ENCODE data around the gene ANKRD55. TPM values are rescaled to one million over a fixed set of nuclear protein-coding genes. Genes with fewer than 3 reads are reported as not detected.

The ANKRD55 gene
- polyA plus RNA-seq, 1 of the 3 experiments (the other 2 are of a cell fraction), result not detected

DNA sequence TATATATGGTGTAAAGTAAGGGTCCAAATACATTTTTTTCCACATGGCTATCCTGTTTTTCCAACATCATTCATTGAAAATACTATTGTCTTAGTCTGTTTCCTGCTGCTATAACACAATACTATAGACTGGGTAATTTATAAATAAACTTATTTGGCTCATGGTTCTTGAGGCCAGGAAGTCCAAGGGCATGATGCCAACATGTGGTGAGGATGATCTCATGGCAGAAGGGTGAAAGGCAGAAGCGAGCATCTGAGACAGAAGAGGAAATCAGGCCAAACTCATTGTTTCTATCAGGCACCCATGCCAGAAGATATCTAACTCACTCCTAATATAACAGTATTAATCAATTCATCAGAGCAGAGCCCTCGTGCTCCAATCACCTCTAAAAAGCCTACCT lies 42.6 kb downstream of the ANKRD55 start (continued):
- TF ChIP-seq, protein P1, sequence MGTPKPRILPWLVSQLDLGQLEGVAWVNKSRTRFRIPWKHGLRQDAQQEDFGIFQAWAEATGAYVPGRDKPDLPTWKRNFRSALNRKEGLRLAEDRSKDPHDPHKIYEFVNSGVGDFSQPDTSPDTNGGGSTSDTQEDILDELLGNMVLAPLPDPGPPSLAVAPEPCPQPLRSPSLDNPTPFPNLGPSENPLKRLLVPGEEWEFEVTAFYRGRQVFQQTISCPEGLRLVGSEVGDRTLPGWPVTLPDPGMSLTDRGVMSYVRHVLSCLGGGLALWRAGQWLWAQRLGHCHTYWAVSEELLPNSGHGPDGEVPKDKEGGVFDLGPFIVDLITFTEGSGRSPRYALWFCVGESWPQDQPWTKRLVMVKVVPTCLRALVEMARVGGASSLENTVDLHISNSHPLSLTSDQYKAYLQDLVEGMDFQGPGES (IDR thresholded peaks at IDR 0.05; ENCODE audit: low read depth, low read length), result no peak
- TF ChIP-seq TCF12 (IDR thresholded peaks at IDR 0.05), result no peak
- no peak for TF ChIP-seq YY1 (IDR thresholded peaks at IDR 0.05; ENCODE audit: low read depth)
- no peak for TF ChIP-seq JUND (IDR thresholded peaks at IDR 0.05)
- no peak for TF ChIP-seq ELF1 (IDR thresholded peaks at IDR 0.05)
- TF ChIP-seq NRF1 (IDR thresholded peaks at IDR 0.05; ENCODE audit: low read depth, low read length), result no peak
- TF ChIP-seq MEF2A (IDR thresholded peaks at IDR 0.05; ENCODE audit: borderline replicate concordance, low read depth), result no peak
- TF ChIP-seq RCOR1 (IDR thresholded peaks at IDR 0.05; ENCODE audit: low read length), result no peak
- no peak for TF ChIP-seq RAD21 (IDR thresholded peaks at IDR 0.05; ENCODE audit: low read length)
- no peak for TF ChIP-seq RFX5 (IDR thresholded peaks at IDR 0.05; ENCODE audit: low read length)
- TF ChIP-seq FOXM1 (IDR thresholded peaks at IDR 0.05; ENCODE audit: low read depth), result no peak

DNA sequence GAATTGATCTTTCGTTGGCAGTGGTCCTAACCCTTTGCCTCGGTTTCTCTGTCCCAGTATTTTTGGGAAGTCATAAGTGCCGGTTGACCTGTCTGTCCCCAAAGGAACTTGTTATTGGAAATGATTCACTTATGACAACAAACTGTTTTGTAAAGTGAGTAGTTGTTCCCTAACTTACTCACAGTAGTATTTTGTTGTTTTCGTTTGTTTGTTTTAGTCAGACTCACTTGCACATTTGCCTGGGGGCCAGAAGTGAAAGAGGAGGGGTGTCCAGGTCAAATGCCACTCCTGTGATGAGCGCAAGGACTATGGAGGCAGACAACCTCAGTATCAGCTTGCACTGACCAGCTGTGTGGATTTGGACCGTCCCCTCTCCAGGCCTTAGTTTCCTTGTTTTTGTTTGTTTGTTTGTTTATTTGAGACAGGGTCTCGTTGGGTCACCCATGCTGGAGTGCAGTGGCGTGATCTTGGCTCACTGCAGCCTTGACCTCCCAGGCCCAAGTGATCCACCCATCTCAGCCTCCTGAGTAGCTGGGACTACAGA lies 47.3 kb downstream of the ANKRD55 start:
- Histone ChIP-seq H4K20me1 (ENCODE audit: insufficient read depth) (no peaks in the 10 kb centered on the region), H3K27me3 (ENCODE audit: insufficient read depth) (no peaks in the 10 kb centered on the region), H3K9me3 (no peaks in the 10 kb centered on the region), H3K79me2 (ENCODE audit: insufficient read depth) (no peaks in the 10 kb centered on the region), H3K4me3 (ENCODE audit: low read depth in 2 of 2, low read length in 1 of 2) (no peak overlapping the region), H3K9me2 (no peaks in the 10 kb centered on the region), H3F3A (replicated peaks; ENCODE audit: insufficient read depth) (peaks cover 8% of the 10 kb centered on the region), H3K4me2 (no peak overlapping the region), H3K9ac (no peak overlapping the region), H3K27ac (ENCODE audit: low read depth in 2 of 2, low read length in 1 of 2) (no peak overlapping the region), H3K36me3 (replicated peaks in 1 of 2; ENCODE audit: control insufficient read depth in 1 of 2, insufficient read depth in 2 of 2, low read length in 1 of 2) (no peaks in the 10 kb centered on the region), H3K4me1 (ENCODE audit: control insufficient read depth in 1 of 2, insufficient read depth in 2 of 2, low read depth in 1 of 2, low read length in 1 of 2) (0 out of 4 replicates have a peak, but pooled peaks cover 0 to 3% of the 10 kb centered on the region in 2 experiments), H2AFZ (ENCODE audit: low read depth) (no peak overlapping the region)
- no peak for TF ChIP-seq FOXM1 (IDR thresholded peaks at IDR 0.05; ENCODE audit: low read depth)
- TF ChIP-seq JUND (IDR thresholded peaks at IDR 0.05), result no peak
- no peak for TF ChIP-seq TCF12 (IDR thresholded peaks at IDR 0.05)
- no peak for TF ChIP-seq NFIC (IDR thresholded peaks at IDR 0.05; ENCODE audit: borderline replicate concordance)
- TF ChIP-seq, protein P2, sequence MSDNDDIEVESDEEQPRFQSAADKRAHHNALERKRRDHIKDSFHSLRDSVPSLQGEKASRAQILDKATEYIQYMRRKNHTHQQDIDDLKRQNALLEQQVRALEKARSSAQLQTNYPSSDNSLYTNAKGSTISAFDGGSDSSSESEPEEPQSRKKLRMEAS (IDR thresholded peaks at IDR 0.05; ENCODE audit: low read depth), result no peak
- no peak for TF ChIP-seq RXRA (IDR thresholded peaks at IDR 0.05; ENCODE audit: borderline replicate concordance, low read depth)
- no peak for TF ChIP-seq FOSL2 (IDR thresholded peaks at IDR 0.05; ENCODE audit: borderline replicate concordance, low read depth)
- TF ChIP-seq YY1 (IDR thresholded peaks at IDR 0.05; ENCODE audit: low read depth), result no peak
- no peak for TF ChIP-seq RFX5 (IDR thresholded peaks at IDR 0.05; ENCODE audit: low read length)
- TF ChIP-seq CHD2 (IDR thresholded peaks at IDR 0.05; ENCODE audit: low read length, partially characterized antibody), result no peak
- TF ChIP-seq, protein P3, sequence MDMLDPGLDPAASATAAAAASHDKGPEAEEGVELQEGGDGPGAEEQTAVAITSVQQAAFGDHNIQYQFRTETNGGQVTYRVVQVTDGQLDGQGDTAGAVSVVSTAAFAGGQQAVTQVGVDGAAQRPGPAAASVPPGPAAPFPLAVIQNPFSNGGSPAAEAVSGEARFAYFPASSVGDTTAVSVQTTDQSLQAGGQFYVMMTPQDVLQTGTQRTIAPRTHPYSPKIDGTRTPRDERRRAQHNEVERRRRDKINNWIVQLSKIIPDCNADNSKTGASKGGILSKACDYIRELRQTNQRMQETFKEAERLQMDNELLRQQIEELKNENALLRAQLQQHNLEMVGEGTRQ (IDR thresholded peaks at IDR 0.05; ENCODE audit: borderline replicate concordance, low read depth, low read length), result no peak
- no peak for TF ChIP-seq SIN3A (IDR thresholded peaks at IDR 0.05; ENCODE audit: borderline replicate concordance, low read depth, low read length)
- TF ChIP-seq, protein P1 (IDR thresholded peaks at IDR 0.05; ENCODE audit: low read depth, low read length), result no peak
- TF ChIP-seq, protein P4, sequence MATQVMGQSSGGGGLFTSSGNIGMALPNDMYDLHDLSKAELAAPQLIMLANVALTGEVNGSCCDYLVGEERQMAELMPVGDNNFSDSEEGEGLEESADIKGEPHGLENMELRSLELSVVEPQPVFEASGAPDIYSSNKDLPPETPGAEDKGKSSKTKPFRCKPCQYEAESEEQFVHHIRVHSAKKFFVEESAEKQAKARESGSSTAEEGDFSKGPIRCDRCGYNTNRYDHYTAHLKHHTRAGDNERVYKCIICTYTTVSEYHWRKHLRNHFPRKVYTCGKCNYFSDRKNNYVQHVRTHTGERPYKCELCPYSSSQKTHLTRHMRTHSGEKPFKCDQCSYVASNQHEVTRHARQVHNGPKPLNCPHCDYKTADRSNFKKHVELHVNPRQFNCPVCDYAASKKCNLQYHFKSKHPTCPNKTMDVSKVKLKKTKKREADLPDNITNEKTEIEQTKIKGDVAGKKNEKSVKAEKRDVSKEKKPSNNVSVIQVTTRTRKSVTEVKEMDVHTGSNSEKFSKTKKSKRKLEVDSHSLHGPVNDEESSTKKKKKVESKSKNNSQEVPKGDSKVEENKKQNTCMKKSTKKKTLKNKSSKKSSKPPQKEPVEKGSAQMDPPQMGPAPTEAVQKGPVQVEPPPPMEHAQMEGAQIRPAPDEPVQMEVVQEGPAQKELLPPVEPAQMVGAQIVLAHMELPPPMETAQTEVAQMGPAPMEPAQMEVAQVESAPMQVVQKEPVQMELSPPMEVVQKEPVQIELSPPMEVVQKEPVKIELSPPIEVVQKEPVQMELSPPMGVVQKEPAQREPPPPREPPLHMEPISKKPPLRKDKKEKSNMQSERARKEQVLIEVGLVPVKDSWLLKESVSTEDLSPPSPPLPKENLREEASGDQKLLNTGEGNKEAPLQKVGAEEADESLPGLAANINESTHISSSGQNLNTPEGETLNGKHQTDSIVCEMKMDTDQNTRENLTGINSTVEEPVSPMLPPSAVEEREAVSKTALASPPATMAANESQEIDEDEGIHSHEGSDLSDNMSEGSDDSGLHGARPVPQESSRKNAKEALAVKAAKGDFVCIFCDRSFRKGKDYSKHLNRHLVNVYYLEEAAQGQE (IDR thresholded peaks at IDR 0.05; ENCODE audit: low read depth, low read length), result no peak
- TF ChIP-seq, protein P5, sequence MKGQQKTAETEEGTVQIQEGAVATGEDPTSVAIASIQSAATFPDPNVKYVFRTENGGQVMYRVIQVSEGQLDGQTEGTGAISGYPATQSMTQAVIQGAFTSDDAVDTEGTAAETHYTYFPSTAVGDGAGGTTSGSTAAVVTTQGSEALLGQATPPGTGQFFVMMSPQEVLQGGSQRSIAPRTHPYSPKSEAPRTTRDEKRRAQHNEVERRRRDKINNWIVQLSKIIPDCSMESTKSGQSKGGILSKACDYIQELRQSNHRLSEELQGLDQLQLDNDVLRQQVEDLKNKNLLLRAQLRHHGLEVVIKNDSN (IDR thresholded peaks at IDR 0.05; ENCODE audit: borderline replicate concordance, low read depth), result no peak
- ChIA-PET POLR2A (no interaction called here), CTCF (interaction anchor here (2.6 kb wide), 1 partner anchor 16 kb away, joined by 7 read pairs; no protein-coding TSS in a partner anchor)
- DNase-seq, result no peak
- 86% methylated on average over 8 of the region's 8 CpGs for whole genome bisulfite sequencing (ENCODE audit: low lambda C conversion rate)
